Breast epithelium (tissue), 3 donors: Measurements from ENCODE around the gene PPP1R12B.
"Not testable (repeated sequence)": the region's sequence is repeated elsewhere in the genome, so short reads cannot be mapped to it uniquely, and the experiment has no call there.

Experiments
- CTCF ChIP-seq, 3 donors: fragments of 450-650 bp; IDR thresholded peaks; one replicate each; pipeline ENCODE4 v1.5.1; 2016 to 2017; ENCODE audit warnings: antibody characterized with exemption in 3 of 3, mild to moderate bottlenecking in 3 of 3, moderate library complexity in 3 of 3
- POLR2A ChIP-seq: fragments of 450-650 bp; IDR thresholded peaks from one replicate; pipeline ENCODE4 v1.6.1; 2016; ENCODE audit warnings: antibody characterized with exemption, mild to moderate bottlenecking, moderate library complexity

GRCh38 chr1:202410251-202410650, 61.8 kb downstream of the PPP1R12B start:
- not testable (repeated sequence) for TF ChIP-seq CTCF (IDR thresholded peaks at IDR 0.05); POLR2A
